ENCODE data around the gene ZNF813.
"Not testable (repeated sequence)": the region's sequence is repeated elsewhere in the genome, so short reads cannot be mapped to it uniquely, and the experiment has no call there.

- not testable (repeated sequence) for TF ChIP-seq CTCF (IDR thresholded peaks at IDR 0.05; ENCODE audit: insufficient read depth, low read length, poor library complexity, severe bottlenecking); EZH2phosphoT487 (conservative IDR thresholded peaks at IDR 0.05; ENCODE audit: low read length)
Measured at GRCh38 chr19:53483751-53484150, 16.2 kb downstream of the ZNF813 start.
